Bronchial epithelial cell (primary cell): ENCODE measurements around the gene INPP4B. TPM values are rescaled to one million over a fixed set of nuclear protein-coding genes. Genes with fewer than 3 reads are reported as not detected.
A peak's percentile ranks its signal among the peaks of the same experiment; 100 is the strongest.
"Not testable (repeated sequence)": the region's sequence is repeated elsewhere in the genome, so short reads cannot be mapped to it uniquely, and the experiment has no call there.

ENCODE experiments used
- DNase-seq: peaks from one replicate; pipeline ENCODE4 v3.0.0-alpha.2; 2010; ENCODE audit warnings: low read depth
- FAIRE-seq: peaks from 2 replicates; lab custom pipeline; 2011; peaks lifted over from hg19 to GRCh38; lab: Jason Lieb, UNC
- H3K27me3 ChIP-seq: 2 replicates; pipeline ENCODE4 v1.5.1; 2011; ENCODE audit warnings: low read length; ENCODE audit not compliant: control insufficient read depth, insufficient read depth
- H3K36me3 ChIP-seq: 2 replicates; pipeline ENCODE4 v1.5.1; 2011; ENCODE audit warnings: low read length; ENCODE audit not compliant: control insufficient read depth, insufficient read depth
- H3K4me3 ChIP-seq: 2 replicates; pipeline ENCODE4 v1.5.1; 2011; ENCODE audit warnings: mild to moderate bottlenecking, low read depth, low read length, control low read depth
- CTCF ChIP-seq: IDR thresholded peaks from 2 replicates; pipeline ENCODE4 v1.5.1; 2011; ENCODE audit warnings: mild to moderate bottlenecking, moderate library complexity, low read length, control low read depth, inconsistent platforms; ENCODE audit not compliant: insufficient read depth, severe bottlenecking
- total RNA-seq: library from RNA; depleted of rRNA; stranded (reverse); fragments of >200 nt; gene quantifications from 2 replicates; pipeline ENCODE4 v1.2.1, GENCODE V29; 2014

INPP4B gene
- total RNA-seq, 1 donor from 2014 or later, result 74.8 TPM

GRCh38 chr4:142671516-142671915 is 174.6 kb downstream of the INPP4B start:
- FAIRE-seq (no peak), DNase-seq (peak; percentile 1)
- TF ChIP-seq CTCF, result no peak
- Histone ChIP-seq H3K36me3 (no peaks in the 10 kb centered on the region), H3K27me3 (no peaks in the 10 kb centered on the region), H3K4me3 (no peak overlapping the region)

GRCh38 chr4:142663828-142664227 is 182.3 kb downstream of the INPP4B start:
- no peak for DNase-seq
- TF ChIP-seq CTCF, result no peak
- no peaks in the 10 kb centered on the region for H3K27me3 ChIP-seq
- no peaks in the 10 kb centered on the region for H3K36me3 ChIP-seq
- H3K4me3 ChIP-seq, result no peak overlapping the region
- no peak for FAIRE-seq

GRCh38 chr4:142660728-142661127 is 185.4 kb downstream of the INPP4B start:
- TF ChIP-seq CTCF, result no peak
- Histone ChIP-seq H3K27me3 (no peaks in the 10 kb centered on the region), H3K36me3 (no peaks in the 10 kb centered on the region), H3K4me3 (no peak overlapping the region)
- FAIRE-seq (no peak), DNase-seq (no peak)

- Histone ChIP-seq H3K27me3 (no peaks in the 10 kb centered on the region), H3K36me3 (no peaks in the 10 kb centered on the region), H3K4me3 (no peak overlapping the region)
- DNase-seq (no peak), FAIRE-seq (no peak)
- no peak for TF ChIP-seq CTCF
Observed at GRCh38 chr4:142656178-142656577, 189.9 kb downstream of the INPP4B start.

- DNase-seq, result peak; percentile 2
- Histone ChIP-seq H3K27me3 (no peaks in the 10 kb centered on the region), H3K36me3 (no peaks in the 10 kb centered on the region), H3K4me3 (no peak overlapping the region)
- TF ChIP-seq CTCF, result no peak
- FAIRE-seq, result no peak
Observed at GRCh38 chr4:142648378-142648777, 197.7 kb downstream of the INPP4B start.

GRCh38 chr4:142645475-142646108 is 200.5 kb downstream of the INPP4B start:
- no peaks in the 10 kb centered on the region for H3K36me3 ChIP-seq
- H3K27me3 ChIP-seq, result no peaks in the 10 kb centered on the region
- FAIRE-seq (no peak), DNase-seq (no peak)
- no peak overlapping the region for H3K4me3 ChIP-seq
- no peak for TF ChIP-seq CTCF

GRCh38 chr4:142644628-142645027 is 201.5 kb downstream of the INPP4B start:
- H3K27me3 ChIP-seq, H3K4me3 ChIP-seq, H3K36me3 ChIP-seq, DNase-seq, FAIRE-seq: not testable (repeated sequence)
